ENCODE measurements around the gene MGLL.

MGLL gene

GRCh38 chr3:127812151-127812550 is 10.2 kb downstream of the MGLL start:
- H3K4me1 ChIP-seq: no peaks in the 10 kb centered on the region
- no peak overlapping the region for H3K9ac ChIP-seq
- no peak overlapping the region for H3K4me2 ChIP-seq (ENCODE audit: low read length)
- H3K36me3 ChIP-seq (ENCODE audit: control insufficient read depth, insufficient read depth, low read length): no peaks in the 10 kb centered on the region
- H3K9me3 ChIP-seq (ENCODE audit: control insufficient read depth, low read length): no peaks in the 10 kb centered on the region
- H3K4me3 ChIP-seq (ENCODE audit: low read depth, low read length): no peak overlapping the region
- no peak for TF ChIP-seq CTCF (IDR thresholded peaks at IDR 0.05)
- H3K79me2 ChIP-seq: no peaks in the 10 kb centered on the region
- no peak overlapping the region for H2AFZ ChIP-seq
- no peak overlapping the region for H3K27ac ChIP-seq
- no peaks in the 10 kb centered on the region for H3K27me3 ChIP-seq (ENCODE audit: control insufficient read depth, insufficient read depth, low read length)

- Histone ChIP-seq H3K36me3 (ENCODE audit: control insufficient read depth, insufficient read depth, low read length) (no peaks in the 10 kb centered on the region), H3K4me1 (no peaks in the 10 kb centered on the region), H3K9me3 (ENCODE audit: control insufficient read depth, low read length) (no peaks in the 10 kb centered on the region), H3K27me3 (ENCODE audit: control insufficient read depth, insufficient read depth, low read length) (no peaks in the 10 kb centered on the region), H3K27ac (no peak overlapping the region), H3K4me2 (ENCODE audit: low read length) (no peak overlapping the region), H2AFZ (no peak overlapping the region), H3K4me3 (ENCODE audit: low read depth, low read length) (no peak overlapping the region), H3K79me2 (no peaks in the 10 kb centered on the region), H3K9ac (no peak overlapping the region)
- TF ChIP-seq CTCF (IDR thresholded peaks at IDR 0.05): no peak
These were observed 10.6 kb downstream of the MGLL start for GRCh38 chr3:127811717-127812116.

GRCh38 chr3:127809611-127810010 is 12.7 kb downstream of the MGLL start:
- Histone ChIP-seq H3K79me2 (no peaks in the 10 kb centered on the region), H3K4me2 (ENCODE audit: low read length) (no peak overlapping the region), H3K4me1 (no peaks in the 10 kb centered on the region), H3K27ac (no peak overlapping the region), H3K9ac (no peak overlapping the region), H3K9me3 (ENCODE audit: control insufficient read depth, low read length) (no peaks in the 10 kb centered on the region), H3K4me3 (ENCODE audit: low read depth, low read length) (no peak overlapping the region), H3K36me3 (ENCODE audit: control insufficient read depth, insufficient read depth, low read length) (no peaks in the 10 kb centered on the region), H2AFZ (no peak overlapping the region), H3K27me3 (ENCODE audit: control insufficient read depth, insufficient read depth, low read length) (no peaks in the 10 kb centered on the region)
- no peak for TF ChIP-seq CTCF (IDR thresholded peaks at IDR 0.05)

GRCh38 chr3:127809211-127809610 is 13.1 kb downstream of the MGLL start:
- H3K9ac ChIP-seq: no peak overlapping the region
- no peak overlapping the region for H3K27ac ChIP-seq
- H3K36me3 ChIP-seq (ENCODE audit: control insufficient read depth, insufficient read depth, low read length): no peaks in the 10 kb centered on the region
- H3K27me3 ChIP-seq (ENCODE audit: control insufficient read depth, insufficient read depth, low read length): no peaks in the 10 kb centered on the region
- H3K4me2 ChIP-seq (ENCODE audit: low read length): no peak overlapping the region
- no peaks in the 10 kb centered on the region for H3K9me3 ChIP-seq (ENCODE audit: control insufficient read depth, low read length)
- no peak for TF ChIP-seq CTCF (IDR thresholded peaks at IDR 0.05)
- no peak overlapping the region for H2AFZ ChIP-seq
- H3K4me1 ChIP-seq: no peaks in the 10 kb centered on the region
- H3K79me2 ChIP-seq: no peaks in the 10 kb centered on the region
- H3K4me3 ChIP-seq (ENCODE audit: low read depth, low read length): no peak overlapping the region

- Histone ChIP-seq H2AFZ (no peak overlapping the region), H3K27me3 (ENCODE audit: control insufficient read depth, insufficient read depth, low read length) (no peaks in the 10 kb centered on the region), H3K79me2 (no peaks in the 10 kb centered on the region), H3K4me1 (no peaks in the 10 kb centered on the region), H3K27ac (no peak overlapping the region), H3K4me2 (ENCODE audit: low read length) (no peak overlapping the region), H3K36me3 (ENCODE audit: control insufficient read depth, insufficient read depth, low read length) (no peaks in the 10 kb centered on the region), H3K9ac (no peak overlapping the region), H3K4me3 (ENCODE audit: low read depth, low read length) (no peak overlapping the region), H3K9me3 (ENCODE audit: control insufficient read depth, low read length) (no peaks in the 10 kb centered on the region)
- TF ChIP-seq CTCF (IDR thresholded peaks at IDR 0.05): no peak
These were observed 14.1 kb downstream of the MGLL start for GRCh38 chr3:127808197-127808596.
